Activated CD4-positive, alpha-beta T cell treated with anti-CD3 and anti-CD28 coated beads for 1 hour (primary cell): ENCODE measurements around the gene BCL7B.
"Not testable (repeated sequence)": the region's sequence is repeated elsewhere in the genome, so short reads cannot be mapped to it uniquely, and the experiment has no call there.

Experiments
- DNase-seq: peaks from one replicate; pipeline ENCODE4 v3.0.0-alpha.2; 2020

The BCL7B gene

DNA sequence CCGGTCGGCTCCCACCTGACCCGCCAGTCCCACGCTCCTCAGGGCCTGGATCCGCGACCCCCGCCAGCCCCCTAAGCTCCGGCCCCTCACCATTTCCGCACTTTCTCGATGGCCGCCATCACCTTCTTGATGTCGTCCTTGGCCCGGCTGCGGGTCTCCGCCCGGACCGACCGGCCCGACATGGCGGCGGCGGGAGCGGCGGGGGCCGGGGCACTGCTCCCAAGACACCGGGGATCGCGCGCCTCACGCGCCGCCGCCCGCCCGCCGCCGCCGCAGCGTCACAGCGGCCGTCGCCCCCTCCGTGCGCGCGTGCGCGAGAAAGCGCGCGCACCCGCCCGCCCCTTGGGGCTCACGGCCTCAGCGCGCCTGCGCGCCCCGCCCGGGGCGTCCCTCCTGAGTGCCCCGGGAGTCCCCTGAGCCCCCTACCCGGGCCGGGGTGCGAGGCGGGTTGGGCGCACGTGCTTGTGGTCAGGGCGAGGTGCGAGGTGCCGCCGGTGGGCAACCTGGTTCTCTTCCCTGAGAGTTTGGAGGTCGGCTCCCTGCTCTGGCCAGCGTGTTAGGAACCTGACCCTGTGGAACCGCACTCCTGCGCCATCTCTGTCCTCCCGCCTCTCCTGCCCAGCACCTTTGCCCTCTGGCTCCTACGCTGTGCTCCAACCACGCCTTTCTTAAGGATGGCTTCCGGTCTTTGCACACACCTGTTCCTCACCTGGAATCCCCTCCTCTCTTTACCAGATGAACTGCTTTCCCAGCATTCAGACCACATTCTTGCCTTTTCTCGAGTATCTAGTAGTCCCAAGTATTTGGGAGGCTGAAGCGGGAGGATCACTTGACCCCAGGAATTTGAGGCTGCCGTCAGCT, at the start of gene BCL7B:
BCL7B (minus strand) TSS at position 294 of the 861 bp plus-strand sequence; CDS start at position 182, 112 bp downstream.
- peak; percentile 70 for DNase-seq

DNA sequence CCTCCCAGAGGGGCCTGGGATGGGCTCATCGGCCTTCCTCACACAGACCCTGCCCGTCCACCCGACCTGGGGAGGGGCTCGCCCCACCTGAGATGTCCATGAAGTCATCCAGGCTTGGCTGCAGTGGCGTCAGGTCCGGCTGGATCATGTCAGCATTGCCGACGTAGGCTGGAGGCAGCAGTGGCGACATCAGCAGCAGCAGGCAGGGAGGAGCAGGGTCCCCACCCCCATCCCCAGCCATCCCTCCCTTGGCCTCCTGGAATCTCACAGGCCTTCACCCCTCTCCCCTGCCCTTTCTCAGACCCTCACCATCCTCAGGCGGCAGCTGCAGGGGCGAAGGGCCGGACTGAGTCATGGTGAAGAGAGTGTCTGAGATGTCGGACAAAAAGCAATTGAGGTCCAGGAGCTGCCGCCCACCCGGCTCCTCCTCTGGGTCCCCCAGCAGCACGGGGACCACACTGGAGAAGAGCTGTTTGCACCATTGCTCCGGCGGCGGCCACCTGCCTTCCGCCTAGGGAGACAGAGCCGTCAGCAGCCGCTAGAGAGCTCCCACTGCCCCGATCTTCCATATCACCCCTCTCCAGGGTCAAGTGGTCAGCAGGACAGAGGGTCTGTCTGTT, 48.2 kb upstream of the BCL7B start:
- no peak for DNase-seq

DNA sequence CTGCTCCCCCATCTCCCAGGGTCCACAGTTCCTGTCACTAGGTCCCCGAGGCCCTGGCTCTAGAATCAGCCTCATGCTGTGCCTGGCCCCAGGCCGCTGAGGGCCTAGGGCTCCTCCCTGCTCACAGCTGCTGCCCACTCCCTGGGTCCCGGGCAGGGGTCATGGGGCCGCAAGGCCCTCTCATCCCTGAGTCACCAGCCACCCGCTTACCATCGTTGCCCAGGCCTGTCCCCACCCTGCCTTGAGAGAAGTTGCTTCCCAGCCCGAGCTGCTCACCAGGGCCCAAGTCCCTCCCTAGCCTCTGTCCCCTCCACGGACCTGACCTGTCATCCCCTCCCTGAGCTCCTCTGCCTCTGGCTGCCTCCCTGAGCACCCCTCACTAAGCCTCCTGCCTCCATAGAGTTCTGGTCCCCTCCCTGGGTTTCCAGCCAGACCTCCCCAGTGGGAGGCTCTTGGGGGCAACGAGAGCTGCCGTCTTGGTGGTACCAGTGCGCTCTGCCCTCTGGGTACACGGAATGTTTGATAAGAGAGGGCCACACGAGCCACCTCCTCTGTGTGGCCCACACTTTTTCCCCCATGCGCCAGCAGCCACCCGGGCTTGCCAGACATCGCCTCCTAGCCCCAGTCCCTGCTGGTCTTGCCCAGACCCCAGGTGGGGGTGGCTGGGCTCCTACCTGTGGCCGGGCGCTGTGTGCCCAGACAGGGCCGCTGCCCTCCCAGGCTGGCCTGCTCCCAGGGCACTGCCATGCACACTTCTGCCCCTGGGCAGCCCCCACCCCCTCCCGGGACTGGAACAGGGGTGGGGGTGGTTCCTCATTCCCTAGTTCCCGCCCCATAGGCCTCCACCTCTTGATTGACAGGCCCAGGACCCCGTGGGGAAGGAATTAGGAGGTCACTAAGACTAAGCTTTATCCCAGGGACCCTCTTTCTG, 45.5 kb upstream of the BCL7B start:
- no peak for DNase-seq

DNA sequence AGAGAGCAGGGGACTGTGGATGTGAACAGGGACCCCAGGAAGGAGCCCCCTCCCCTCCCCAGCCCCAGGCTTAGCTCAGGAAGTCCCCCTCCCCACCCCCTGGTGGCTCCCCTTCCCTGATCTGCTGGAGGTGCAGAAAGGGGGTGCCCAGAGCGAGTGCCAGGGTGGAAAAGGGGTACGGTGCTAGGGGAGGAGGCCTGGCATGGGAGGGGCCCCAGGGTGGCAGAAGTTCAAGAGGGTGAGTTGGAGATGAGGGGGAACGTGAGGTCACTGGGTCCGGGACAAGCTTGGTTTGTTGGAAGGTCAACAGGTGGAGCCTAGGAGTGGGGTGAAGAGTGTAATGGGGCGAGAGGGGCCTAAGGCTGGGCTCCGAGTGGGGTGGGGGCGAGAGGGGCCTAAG, 42.4 kb upstream of the BCL7B start:
- no peak for DNase-seq

DNA sequence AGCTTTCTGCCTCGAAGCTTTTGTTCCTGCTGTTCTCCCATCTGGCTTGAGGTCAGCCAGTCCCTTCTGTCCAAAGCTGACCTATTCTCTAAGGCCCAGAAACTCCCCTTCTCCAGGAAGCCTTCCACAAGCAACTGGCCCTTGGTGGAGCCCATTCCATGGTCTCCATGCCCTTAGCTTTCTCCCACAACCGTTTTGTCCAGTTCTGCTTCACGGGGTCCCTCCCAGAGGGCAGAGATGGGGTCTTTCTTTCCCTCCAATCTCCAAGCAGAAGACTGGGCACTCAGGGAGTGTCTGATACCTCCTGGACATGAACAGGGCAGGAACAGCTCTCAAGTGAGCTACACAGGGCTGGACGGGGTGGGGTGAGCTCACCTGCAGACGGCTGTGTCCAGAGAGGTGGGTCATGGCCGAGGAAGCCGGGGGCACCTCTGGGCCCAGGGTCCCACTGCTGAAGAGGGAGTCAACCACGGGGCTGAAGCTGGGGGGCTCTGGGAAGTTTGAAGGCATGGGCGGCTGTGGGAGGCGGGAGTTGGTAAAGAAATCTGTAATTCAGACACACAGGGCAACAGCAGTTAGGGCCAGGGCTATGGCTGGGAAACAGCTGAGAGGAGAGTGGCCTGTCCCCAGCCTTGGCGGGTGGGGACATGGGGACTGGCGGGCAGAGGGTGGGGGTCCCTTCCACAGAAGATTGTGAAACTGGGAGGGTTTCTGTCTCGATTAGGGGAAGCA, 41.8 kb upstream of the BCL7B start:
- DNase-seq = no peak

DNA sequence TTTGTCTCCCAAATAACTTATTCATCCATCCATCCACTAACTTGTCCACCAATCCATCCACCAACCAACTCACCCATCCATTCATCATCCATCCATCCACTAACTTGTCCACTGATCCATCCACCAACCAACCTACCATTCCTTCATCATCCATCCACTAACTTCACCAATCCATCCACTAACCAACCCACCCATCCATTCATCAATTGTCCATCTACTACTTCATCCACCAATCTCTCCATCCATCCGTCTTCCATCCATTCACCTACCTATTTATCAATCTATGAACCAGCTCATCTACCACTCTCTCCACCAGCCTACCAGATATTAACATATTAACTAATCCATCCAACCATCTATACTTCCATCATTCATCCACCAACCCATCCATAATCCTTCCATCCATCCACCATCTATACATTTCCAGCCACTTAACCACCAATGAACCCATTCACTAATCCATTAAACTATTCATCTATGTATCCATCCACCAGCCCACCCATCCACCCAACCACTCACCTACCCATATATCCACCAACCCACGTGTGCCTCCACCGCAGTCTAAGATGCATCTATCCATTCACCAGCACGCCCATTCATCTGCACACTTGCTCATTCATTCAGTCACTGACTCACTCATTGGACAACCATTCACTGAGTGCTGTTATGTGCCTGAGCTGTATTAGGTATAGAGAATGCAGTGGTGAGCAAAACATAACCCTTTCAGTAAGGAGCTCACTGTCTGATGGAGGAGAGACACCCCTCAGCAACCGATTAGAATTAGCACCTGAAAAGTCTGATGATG, 40.7 kb upstream of the BCL7B start:
- no peak for DNase-seq

DNA sequence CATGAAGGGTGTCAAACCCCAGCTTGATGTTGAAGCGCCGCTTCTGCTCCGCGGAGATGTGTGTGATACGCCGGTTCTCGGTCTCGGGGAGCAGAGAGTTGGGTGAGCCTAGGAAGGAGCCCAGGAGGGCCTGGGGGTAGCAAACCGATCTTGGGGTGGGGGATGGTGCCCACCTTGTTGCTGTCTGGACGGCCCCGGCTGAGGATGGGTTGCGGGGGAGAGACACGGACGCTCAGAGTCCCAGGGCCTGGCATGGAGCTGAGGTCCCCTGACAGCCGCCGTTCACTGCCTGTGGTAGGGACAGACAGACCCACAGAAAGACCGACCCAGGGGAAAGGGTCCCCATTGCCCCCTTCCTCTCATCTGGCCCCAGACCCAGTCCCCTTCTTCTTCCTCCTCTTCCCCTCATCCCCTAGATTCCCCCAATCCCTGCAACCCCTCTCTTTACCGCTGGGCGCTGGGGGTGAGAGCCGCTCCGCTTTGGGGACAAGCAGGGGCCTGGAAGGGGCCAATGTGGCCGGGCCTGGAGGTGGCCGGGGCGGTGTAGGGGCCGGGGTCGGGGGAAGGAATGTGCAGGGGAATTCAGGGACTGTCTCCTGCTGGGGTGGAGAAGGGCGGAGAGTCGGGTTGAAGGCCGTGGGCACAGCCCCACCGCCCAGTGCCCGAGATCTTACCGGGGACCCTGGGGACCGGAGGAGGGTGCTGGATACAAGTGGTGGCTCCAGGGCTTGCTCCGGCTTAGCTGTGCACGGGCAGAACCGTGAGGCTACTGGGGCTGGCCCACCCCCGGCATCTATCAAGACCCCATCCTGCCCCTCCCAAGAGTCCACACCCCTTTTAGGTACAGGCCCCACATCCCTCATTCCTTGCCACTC, 38.9 kb upstream of the BCL7B start:
- DNase-seq = no peak

DNA sequence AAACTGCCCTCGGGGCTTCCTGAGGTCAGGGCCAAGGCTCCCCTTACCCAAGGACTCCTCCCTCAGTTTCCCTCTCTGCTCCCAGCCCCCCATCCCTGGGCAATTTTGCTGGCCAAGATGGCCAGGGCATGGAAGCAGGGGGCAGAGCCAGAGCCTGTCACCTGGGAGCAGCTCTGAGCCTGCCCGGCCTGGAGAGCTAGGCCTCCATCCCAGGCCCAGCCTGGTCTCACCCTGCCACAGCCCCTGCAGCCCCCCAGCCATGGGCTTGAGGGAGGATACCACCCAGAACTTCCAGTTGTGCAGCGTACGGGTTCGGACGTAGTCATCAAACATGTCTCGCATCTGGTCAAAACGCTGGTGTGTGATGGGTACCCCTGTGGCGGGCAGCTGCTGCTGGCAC, 37.9 kb upstream of the BCL7B start:
- no peak for DNase-seq

DNA sequence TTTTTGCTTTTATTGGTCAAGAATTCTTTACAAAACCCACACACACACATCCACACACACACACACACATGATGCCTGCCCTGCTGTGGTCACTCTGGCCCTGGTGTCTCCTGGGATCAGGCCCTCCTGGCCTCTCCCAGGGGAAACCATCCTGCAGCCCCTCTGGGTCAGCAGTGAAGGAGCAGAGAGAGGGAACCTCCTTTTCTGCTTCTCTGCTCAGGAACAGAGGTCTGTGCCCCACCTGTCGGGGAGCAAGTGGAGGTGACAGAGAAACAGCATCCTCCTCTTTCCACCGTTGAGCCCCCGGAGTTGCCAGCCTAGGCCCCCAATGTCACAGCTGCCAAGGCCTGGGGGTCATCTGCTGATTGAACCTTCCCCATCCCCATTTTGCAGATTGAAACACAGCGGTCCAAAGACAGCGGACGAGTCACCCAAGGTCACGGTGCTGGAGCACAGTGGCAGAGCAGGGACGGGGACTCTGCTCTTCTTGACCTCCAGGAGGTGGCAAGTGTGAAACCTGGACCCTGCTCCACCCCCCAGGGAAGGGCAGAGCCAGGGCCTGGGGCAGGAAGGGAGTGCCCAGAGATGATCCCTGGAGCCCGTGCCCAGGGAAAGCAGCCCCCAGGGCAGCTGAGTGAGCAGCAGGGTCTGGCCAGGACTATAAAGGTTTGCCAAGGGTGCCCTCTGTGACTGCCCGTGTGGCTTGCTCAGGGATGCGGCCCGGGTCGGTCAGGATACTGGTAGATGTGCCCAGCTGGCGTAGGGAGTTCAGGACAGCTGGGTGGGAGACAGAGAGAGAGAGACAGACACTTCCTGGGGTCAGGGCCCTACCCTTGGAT, 35.9 kb upstream of the BCL7B start:
- DNase-seq = no peak

DNA sequence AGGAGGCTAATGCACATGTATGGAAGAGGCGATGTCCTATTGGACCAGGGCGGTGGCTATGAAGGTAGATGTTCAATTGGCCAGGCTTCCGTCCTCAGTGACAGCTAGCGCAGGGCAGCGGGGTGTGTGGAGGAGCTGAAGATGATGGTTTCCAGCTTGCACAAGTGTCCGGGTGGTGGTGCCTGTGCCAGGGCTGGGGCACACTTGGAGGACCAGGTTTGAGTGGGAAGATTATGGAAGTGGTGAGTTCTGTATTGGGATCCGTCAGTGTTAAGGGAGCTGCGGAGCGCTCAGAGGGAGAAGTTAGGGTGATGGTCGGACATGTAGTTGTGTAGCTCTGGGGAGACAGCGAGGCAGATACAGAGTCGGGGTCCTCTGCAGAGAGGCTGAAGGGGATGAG, 29.4 kb upstream of the BCL7B start:
- no peak for DNase-seq

DNA sequence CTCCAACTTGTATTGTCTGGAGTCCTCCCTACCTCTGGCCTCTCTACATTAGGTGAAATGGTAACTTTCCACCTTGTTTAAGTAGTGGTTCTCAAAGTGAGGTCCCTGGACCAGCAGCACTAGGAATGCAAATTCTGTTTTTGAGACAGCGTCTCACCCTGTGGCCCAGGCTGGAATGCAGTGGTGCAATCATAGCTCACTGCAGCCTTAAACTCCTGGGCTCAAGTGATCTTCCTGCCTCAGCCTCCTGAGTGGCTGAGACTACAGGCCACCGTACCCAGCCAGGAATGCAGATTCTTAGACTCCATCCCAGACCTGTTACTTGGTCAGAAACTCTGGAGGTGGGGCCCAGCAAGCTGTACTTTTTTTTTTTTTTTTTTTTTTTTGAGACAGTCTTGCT, 27.7 kb upstream of the BCL7B start:
- no peak for DNase-seq

DNA sequence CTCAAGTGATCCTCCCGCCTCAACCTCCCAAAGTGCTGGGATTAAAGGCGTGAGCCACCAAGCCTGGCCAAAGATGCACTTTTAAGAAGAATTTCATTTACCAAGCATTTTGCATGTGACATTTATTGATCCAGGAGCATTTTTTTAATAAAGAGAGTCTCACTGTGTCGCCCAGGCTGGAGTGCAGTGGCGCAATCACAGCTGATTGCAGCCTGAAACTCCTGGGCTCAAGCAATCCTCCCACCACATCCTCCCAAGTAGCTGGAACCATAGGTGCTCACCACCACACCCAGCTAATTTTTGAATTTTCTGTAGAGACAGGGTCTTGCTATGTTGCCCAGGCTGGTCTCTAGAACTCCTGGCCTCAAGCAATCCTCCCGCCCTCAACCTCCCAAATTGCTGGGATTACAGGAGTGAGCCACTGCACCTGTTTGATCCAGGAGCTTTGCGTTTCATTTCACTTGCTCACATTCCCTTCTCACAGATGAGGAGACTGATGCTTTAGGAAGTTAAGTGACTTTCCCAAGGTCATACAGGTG, 25.2 kb upstream of the BCL7B start:
- DNase-seq = no peak

DNA sequence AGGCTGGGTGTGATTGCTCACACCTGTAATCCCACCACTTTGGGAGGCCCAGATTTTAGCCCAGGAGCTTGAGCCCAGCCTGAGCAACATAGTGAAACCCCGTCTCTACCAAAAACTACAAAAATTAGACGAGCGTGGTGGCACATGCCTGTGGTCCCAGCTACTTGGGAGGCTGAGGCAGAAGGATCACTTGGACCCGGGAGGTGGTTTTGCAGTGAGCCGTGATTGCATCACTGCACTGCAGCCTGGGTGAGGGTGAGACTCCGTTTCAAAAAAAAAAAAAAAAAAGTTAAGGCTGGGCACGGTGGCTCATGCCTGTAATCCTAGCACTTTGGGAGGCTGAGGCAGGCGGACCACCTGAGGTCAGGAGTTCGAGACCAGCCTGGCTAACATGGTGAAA, 23.5 kb upstream of the BCL7B start:
- not testable (repeated sequence) for DNase-seq

DNA sequence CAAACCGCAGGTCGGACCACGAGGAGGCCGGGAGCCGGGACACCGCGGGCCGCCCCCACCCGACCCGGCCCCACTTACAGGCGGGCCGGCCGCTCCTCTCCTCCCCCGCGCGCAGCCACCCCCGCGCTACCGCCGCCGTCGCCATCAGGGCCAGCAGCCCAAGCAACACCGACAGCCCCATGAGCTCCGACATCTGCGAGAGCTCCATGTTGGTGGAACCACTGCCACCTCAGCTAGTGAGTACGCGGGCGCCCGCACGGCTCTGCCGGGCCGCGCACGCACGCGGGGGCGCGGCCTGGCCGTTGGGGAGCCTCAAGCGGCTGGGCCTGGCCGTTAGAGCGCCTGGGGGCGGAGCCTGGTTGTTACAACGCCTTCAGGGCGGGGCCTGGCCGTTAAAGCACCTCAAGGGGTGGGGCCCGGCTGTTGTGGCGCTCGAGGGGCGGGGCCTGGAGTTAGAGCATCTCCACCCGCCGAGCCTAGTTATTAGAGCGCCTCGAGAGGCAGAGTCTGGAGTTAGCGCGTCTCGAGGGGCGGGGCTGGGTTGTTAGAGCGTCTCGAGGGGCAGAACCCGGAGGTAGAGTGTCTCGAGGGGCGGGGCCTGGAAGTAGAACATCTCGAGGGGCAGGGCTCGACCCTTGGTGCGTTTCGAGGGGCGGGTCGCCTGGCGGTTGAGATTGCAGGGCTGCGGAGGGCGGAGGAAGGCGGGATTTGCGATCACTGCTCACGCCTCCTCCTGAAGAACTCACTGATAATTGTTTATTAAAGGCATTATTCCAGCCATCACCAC, 21.0 kb upstream of the BCL7B start, which contains the start of gene TBL2:
TBL2 (minus strand) TSS at position 238 of the 787 bp plus-strand sequence; CDS start at position 208, 30 bp downstream.
- peak; percentile 98 for DNase-seq

DNA sequence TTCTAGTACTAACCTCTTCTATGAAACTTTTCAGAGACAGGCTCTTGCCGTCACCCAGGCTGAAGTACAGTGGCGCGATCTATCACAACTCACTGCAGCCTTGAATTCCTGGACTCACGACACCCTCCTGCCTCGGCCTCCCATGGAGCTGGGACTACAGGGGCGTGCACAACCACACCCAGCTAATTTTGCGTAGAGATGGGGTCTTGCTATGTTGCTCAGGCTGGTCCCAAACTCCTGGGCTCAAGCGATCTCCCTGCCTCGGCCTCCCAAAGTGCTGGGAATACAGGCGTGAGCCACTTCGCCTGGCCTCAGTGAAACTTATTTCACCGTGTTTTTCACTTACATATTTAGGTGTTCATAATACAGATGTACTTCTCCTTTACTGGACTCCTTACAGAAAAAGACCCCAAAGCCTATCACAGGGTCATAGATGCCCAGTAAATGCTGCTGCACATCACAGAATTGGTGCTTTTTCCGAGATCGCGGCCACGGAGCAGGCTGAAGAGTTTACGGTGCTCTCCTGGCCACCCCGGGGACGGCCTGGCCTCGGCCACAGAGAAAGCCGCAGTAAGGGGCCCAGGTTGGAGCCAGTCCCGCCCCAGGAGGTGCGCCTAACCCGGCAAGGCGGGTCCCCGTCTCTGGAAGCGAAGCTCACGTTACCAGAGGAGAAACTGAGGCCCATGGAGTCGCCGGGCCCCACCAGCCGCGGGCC, 20.3 kb upstream of the BCL7B start:
- no peak for DNase-seq

DNA sequence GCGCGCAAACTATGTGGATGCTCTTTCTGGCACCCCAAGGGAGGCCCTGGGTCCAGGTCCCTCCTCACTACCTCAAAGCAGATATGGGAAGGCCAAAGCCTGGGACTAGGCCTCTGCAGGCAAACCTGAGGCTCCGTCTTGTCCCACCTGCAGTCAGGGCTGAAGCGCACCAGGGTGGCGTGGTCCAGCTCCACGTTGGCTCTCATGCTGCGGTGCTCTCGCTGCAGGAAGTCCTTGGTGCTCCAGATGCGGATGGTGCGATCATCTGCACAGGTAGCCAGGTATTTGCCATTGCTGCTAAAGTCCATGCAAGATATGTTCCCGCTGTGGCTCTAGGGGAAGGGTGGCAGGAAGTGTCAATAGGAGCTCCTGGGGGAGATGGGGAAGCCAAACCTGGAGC, 16.3 kb upstream of the BCL7B start:
- no peak for DNase-seq

DNA sequence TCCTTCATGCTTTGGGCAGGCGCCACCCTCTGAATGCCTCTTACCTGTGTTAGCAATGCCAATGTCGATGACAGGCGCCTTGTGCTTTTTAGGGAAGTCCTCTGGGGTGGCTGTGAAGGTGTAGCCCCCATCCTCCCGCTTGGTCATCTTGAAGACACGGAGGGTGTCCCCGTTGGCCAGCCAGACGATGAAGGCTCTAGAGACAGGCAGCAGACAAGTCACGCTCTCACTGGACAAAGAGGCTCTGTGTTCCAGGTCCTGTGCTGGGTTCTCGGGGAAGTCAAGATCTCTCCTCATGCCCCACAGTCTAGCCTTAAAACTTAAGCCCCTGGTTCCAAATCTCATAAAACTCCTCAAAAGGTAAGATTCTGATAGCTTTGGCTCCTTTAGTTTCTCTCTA, 15.8 kb upstream of the BCL7B start:
- DNase-seq = no peak

DNA sequence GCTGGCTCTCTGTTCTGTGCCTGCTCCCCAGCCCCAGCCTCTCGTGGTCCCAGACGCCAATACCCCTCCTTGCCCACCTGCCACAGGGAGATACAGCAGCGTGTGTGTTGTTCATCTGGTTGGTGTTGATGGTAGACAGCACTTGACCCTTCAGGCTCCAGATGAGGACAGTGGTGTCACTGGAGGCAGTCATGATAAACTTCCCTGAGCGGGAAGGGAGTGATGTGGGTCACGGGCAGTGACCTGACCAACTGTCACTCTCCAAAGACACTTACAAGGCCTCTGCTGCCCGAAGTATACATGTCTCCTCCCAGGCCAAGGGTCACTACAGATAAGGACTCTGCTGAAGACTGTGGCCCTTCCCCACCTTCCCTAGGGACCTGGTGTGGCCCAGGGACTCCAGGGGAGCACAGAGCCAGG, 15.3 kb upstream of the BCL7B start:
- DNase-seq = no peak
